HepG2 (cell line): ENCODE results near the gene ENHO. TPM values are rescaled to one million over a fixed set of nuclear protein-coding genes. Genes with fewer than 3 reads are reported as not detected.

Experiments used
- ARNTL ChIP-seq: sonication (generic); formaldehyde crosslinking; IDR thresholded peaks from 2 replicates; pipeline ENCODE4 v1.4.0; 2020; ENCODE audit warnings: mild to moderate bottlenecking, missing genetic modification reagents
- BCL6 ChIP-seq: IDR thresholded peaks from 2 replicates; pipeline ENCODE4 v1.6.1; 2016; ENCODE audit warnings: missing genetic modification reagents, missing compliant biosample characterization
- KDM1A ChIP-seq: IDR thresholded peaks from 2 replicates; pipeline ENCODE4 v1.6.1; 2016; ENCODE audit warnings: missing compliant biosample characterization
- KLF12 ChIP-seq: sonication (generic); formaldehyde crosslinking; IDR thresholded peaks from 2 replicates; pipeline ENCODE4 v1.4.0; 2020; ENCODE audit warnings: missing genetic modification reagents, borderline replicate concordance
- PITX1 ChIP-seq: sonication (generic); formaldehyde crosslinking; IDR thresholded peaks from 2 replicates; pipeline ENCODE4 v1.5.1; 2020; ENCODE audit warnings: mild to moderate bottlenecking, missing genetic modification reagents
- RFXAP ChIP-seq: sonication (generic); formaldehyde crosslinking; IDR thresholded peaks from 2 replicates; pipeline ENCODE4 v1.4.0; 2020; ENCODE audit warnings: missing genetic modification reagents, borderline replicate concordance
- SKI ChIP-seq: fragments of 450-650 bp; IDR thresholded peaks from one replicate; pipeline ENCODE4 v1.6.1; 2018; ENCODE audit warnings: mild to moderate bottlenecking; ENCODE audit not compliant: partially characterized antibody
- SSRP1 ChIP-seq: IDR thresholded peaks from 2 replicates; pipeline ENCODE4 v1.6.1; 2016; ENCODE audit warnings: control low read depth
- TBL1XR1 ChIP-seq: fragments of 150-350 bp; IDR thresholded peaks from 2 replicates; pipeline ENCODE4 v1.6.1; 2014; ENCODE audit warnings: borderline replicate concordance, low read length; ENCODE audit not compliant: partially characterized antibody
- ZNF605 ChIP-seq: sonication (generic); formaldehyde crosslinking; IDR thresholded peaks from 2 replicates; pipeline ENCODE4 v1.8.0; 2022; ENCODE audit warnings: mild to moderate bottlenecking, missing genetic modification reagents
- polyA plus RNA-seq, 8 experiments: library from polyadenylated mRNA; depleted of rRNA in 3 of 8; stranded (reverse) in 7 of 8; unstranded in 1 of 8; fragments of >200 nt; fragmentation: Illumina TruSeq in 4 of 8; extraction: Trizol in 4 of 8; gene quantifications; 2 replicates each; pipeline versions ENCODE4 v1.2.1 to v1.2.3, GENCODE V29; 2011 to 2016; ENCODE audit warnings: low read depth in 4 of 8, missing spikeins in 1 of 8, mixed read lengths in 1 of 8; ENCODE audit not compliant: insufficient read depth in 1 of 8
- total RNA-seq, 5 experiments: library from RNA; depleted of rRNA; stranded (reverse); fragments of >200 nt; fragmentation: Illumina TruSeq; extraction: Trizol; gene quantifications; 2 replicates each; pipeline ENCODE4 v1.2.3, GENCODE V29; 2016; ENCODE audit warnings: low read depth in 1 of 5
- TF ChIP-seq, protein P1 (sequence below), 2 experiments: IDR thresholded peaks; 2 replicates each; pipeline ENCODE4 v1.6.1; 2011 to 2012; ENCODE audit warnings: low read length in 2 of 2, borderline replicate concordance in 1 of 2, low read depth in 1 of 2, mild to moderate bottlenecking in 1 of 2, moderate library complexity in 1 of 2
- TF ChIP-seq, protein P2 (sequence below): sonication (generic); formaldehyde crosslinking; IDR thresholded peaks from 2 replicates; pipeline ENCODE4 v1.4.0; 2020; ENCODE audit warnings: missing genetic modification reagents
- TF ChIP-seq, protein P3 (sequence below): sonication (generic); formaldehyde crosslinking; IDR thresholded peaks from 2 replicates; pipeline ENCODE4 v1.4.0; 2020; ENCODE audit warnings: missing genetic modification reagents, borderline replicate concordance
- TF ChIP-seq, protein P4 (sequence below): sonication (generic); formaldehyde crosslinking; IDR thresholded peaks from 2 replicates; pipeline ENCODE4 v1.4.0; 2020; ENCODE audit warnings: missing genetic modification reagents
- TF ChIP-seq, protein P5 (sequence below): sonication (generic); formaldehyde crosslinking; IDR thresholded peaks from 2 replicates; pipeline ENCODE4 v1.8.1; 2022; ENCODE audit warnings: mild to moderate bottlenecking, missing genetic modification reagents

ENHO gene
- total and polyA plus RNA-seq, 2 of the 13 experiments (the other 11 are each of a cell fraction or from before 2014, with no cell fraction given): 0.08 to 0.60 TPM

DNA sequence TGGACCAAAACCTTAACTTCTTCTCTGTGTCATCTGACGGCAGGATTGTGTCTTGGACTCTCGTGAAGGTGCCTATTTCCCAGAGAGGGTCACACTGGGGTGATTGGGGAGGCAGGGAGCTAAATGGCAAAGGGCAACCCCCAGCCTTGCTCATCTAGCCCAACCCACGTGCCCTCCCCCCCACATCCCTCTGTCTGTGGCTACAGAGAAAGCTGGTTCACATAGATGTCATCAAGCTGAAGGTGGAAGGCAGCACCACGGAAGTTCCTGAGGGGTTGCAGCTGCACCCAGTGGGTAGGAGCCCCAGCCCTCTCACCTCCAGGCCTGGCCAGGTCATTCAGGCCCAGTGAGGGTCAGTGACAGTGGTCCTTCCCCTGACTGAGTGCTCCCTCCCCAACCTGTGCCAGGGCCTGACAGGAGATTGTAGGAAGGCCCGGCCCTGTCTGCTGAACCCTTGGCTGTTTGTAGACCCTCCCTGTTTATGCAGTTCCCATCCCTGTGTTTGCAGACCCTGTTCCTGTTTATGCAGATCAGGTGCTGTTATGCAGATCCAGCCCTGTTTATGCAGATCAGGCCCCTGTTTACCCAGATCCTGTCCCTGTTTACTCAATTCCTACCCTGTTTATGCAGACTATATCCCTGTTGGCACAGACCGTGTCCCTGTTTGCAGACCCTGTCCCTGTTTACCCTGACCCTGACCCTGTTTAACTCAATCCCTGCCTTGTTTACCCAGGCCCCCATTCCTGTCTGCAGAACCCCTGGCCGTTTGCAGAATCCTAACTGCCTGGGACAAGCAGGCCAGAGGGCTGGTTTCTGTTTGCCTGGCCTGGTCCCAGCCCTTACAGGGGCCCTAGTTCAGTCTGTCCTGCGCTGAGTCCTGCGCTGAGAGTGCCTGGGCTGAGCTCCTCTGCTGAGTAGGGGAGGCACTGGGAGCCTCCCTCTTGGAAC lies 10.4 kb downstream of the ENHO start (continued):
- TF ChIP-seq, protein P1, sequence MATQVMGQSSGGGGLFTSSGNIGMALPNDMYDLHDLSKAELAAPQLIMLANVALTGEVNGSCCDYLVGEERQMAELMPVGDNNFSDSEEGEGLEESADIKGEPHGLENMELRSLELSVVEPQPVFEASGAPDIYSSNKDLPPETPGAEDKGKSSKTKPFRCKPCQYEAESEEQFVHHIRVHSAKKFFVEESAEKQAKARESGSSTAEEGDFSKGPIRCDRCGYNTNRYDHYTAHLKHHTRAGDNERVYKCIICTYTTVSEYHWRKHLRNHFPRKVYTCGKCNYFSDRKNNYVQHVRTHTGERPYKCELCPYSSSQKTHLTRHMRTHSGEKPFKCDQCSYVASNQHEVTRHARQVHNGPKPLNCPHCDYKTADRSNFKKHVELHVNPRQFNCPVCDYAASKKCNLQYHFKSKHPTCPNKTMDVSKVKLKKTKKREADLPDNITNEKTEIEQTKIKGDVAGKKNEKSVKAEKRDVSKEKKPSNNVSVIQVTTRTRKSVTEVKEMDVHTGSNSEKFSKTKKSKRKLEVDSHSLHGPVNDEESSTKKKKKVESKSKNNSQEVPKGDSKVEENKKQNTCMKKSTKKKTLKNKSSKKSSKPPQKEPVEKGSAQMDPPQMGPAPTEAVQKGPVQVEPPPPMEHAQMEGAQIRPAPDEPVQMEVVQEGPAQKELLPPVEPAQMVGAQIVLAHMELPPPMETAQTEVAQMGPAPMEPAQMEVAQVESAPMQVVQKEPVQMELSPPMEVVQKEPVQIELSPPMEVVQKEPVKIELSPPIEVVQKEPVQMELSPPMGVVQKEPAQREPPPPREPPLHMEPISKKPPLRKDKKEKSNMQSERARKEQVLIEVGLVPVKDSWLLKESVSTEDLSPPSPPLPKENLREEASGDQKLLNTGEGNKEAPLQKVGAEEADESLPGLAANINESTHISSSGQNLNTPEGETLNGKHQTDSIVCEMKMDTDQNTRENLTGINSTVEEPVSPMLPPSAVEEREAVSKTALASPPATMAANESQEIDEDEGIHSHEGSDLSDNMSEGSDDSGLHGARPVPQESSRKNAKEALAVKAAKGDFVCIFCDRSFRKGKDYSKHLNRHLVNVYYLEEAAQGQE (IDR thresholded peaks at IDR 0.05; ENCODE audit: borderline replicate concordance in 1 of 2, low read depth in 1 of 2, low read length in 2 of 2): 0 out of 4 replicates have a peak, but pooled peaks of 1 of the 2 experiments have one; percentile 38
- peak; percentile 23; the same call in 1 of the 2 replicates for TF ChIP-seq ZNF605 (CRISPR knock-in tag)
- TF ChIP-seq, protein P2, sequence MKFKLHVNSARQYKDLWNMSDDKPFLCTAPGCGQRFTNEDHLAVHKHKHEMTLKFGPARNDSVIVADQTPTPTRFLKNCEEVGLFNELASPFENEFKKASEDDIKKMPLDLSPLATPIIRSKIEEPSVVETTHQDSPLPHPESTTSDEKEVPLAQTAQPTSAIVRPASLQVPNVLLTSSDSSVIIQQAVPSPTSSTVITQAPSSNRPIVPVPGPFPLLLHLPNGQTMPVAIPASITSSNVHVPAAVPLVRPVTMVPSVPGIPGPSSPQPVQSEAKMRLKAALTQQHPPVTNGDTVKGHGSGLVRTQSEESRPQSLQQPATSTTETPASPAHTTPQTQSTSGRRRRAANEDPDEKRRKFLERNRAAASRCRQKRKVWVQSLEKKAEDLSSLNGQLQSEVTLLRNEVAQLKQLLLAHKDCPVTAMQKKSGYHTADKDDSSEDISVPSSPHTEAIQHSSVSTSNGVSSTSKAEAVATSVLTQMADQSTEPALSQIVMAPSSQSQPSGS (CRISPR knock-in tag): 0 out of 2 replicates have a peak, but pooled peaks have one; percentile 36
- 0 out of 2 replicates have a peak, but pooled peaks have one; percentile 30 for TF ChIP-seq KLF12 (CRISPR knock-in tag)
- TF ChIP-seq RFXAP: 0 out of 2 replicates have a peak, but pooled peaks have one; percentile 40
- TF ChIP-seq KDM1A: 0 out of 2 replicates have a peak, but pooled peaks have one; percentile 23
- TF ChIP-seq, protein P3, sequence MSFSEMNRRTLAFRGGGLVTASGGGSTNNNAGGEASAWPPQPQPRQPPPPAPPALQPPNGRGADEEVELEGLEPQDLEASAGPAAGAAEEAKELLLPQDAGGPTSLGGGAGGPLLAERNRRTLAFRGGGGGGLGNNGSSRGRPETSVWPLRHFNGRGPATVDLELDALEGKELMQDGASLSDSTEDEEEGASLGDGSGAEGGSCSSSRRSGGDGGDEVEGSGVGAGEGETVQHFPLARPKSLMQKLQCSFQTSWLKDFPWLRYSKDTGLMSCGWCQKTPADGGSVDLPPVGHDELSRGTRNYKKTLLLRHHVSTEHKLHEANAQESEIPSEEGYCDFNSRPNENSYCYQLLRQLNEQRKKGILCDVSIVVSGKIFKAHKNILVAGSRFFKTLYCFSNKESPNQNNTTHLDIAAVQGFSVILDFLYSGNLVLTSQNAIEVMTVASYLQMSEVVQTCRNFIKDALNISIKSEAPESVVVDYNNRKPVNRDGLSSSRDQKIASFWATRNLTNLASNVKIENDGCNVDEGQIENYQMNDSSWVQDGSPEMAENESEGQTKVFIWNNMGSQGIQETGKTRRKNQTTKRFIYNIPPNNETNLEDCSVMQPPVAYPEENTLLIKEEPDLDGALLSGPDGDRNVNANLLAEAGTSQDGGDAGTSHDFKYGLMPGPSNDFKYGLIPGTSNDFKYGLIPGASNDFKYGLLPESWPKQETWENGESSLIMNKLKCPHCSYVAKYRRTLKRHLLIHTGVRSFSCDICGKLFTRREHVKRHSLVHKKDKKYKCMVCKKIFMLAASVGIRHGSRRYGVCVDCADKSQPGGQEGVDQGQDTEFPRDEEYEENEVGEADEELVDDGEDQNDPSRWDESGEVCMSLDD (CRISPR knock-in tag): peak; percentile 59; the same call in 1 of the 2 replicates
- TF ChIP-seq PITX1 (CRISPR knock-in tag): peak; percentile 85; the same call in 1 of the 2 replicates
- TF ChIP-seq, protein P4, sequence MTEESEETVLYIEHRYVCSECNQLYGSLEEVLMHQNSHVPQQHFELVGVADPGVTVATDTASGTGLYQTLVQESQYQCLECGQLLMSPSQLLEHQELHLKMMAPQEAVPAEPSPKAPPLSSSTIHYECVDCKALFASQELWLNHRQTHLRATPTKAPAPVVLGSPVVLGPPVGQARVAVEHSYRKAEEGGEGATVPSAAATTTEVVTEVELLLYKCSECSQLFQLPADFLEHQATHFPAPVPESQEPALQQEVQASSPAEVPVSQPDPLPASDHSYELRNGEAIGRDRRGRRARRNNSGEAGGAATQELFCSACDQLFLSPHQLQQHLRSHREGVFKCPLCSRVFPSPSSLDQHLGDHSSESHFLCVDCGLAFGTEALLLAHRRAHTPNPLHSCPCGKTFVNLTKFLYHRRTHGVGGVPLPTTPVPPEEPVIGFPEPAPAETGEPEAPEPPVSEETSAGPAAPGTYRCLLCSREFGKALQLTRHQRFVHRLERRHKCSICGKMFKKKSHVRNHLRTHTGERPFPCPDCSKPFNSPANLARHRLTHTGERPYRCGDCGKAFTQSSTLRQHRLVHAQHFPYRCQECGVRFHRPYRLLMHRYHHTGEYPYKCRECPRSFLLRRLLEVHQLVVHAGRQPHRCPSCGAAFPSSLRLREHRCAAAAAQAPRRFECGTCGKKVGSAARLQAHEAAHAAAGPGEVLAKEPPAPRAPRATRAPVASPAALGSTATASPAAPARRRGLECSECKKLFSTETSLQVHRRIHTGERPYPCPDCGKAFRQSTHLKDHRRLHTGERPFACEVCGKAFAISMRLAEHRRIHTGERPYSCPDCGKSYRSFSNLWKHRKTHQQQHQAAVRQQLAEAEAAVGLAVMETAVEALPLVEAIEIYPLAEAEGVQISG (CRISPR knock-in tag): peak; percentile 49; the same call in 1 of the 2 replicates
- TF ChIP-seq, protein P5, sequence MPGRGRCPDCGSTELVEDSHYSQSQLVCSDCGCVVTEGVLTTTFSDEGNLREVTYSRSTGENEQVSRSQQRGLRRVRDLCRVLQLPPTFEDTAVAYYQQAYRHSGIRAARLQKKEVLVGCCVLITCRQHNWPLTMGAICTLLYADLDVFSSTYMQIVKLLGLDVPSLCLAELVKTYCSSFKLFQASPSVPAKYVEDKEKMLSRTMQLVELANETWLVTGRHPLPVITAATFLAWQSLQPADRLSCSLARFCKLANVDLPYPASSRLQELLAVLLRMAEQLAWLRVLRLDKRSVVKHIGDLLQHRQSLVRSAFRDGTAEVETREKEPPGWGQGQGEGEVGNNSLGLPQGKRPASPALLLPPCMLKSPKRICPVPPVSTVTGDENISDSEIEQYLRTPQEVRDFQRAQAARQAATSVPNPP (CRISPR knock-in tag): 0 out of 2 replicates have a peak, but pooled peaks have one; percentile 46
- TF ChIP-seq ARNTL (CRISPR knock-in tag): no peak
- peak; percentile 78 for TF ChIP-seq TBL1XR1
- TF ChIP-seq SKI: peak; percentile 96
- peak; percentile 88 for TF ChIP-seq BCL6 (CRISPR knock-in tag)
- no peak for TF ChIP-seq SSRP1 (CRISPR knock-in tag)
